WTC11 (cell line): ENCODE measurements around the gene TMEM207. TPM values are rescaled to one million over a fixed set of nuclear protein-coding genes. Genes with fewer than 3 reads are reported as not detected.

Experiments used
- ATAC-seq: fragments of 200-7000 bp; cut with Tn5 transposase; 2 replicates; pipeline ENCODE4 v1.10.0; 2021; ENCODE audit warnings: mild to moderate bottlenecking, moderate library complexity
- CTCF ChIA-PET: fragments of 300-600 bp; sonication (Branson Sonifier 250); formaldehyde crosslinking; loops from one replicate; lab custom pipeline; 2021; ENCODE audit warnings: antibody characterized with exemption; lab: Charles Lee
- POLR2A ChIA-PET: fragments of 350-600 bp; sonication (Branson Sonifier 250); formaldehyde crosslinking; loops from one replicate; lab custom pipeline; 2021; ENCODE audit warnings: antibody characterized with exemption; lab: Charles Lee
- DNase-seq: peaks from one replicate; pipeline ENCODE4 v3.0.0; 2021; ENCODE audit warnings: low spot score
- H3K27ac Mint-ChIP-seq: 2 replicates; pipeline ENCODE4 v1.8.0; 2021; ENCODE audit warnings: mixed read lengths
- H3K27me3 Mint-ChIP-seq: 2 replicates; pipeline ENCODE4 v1.8.0; 2021; ENCODE audit warnings: low read depth, mild to moderate bottlenecking, moderate library complexity, mixed read lengths
- H3K36me3 Mint-ChIP-seq: 2 replicates; pipeline ENCODE4 v1.8.0; 2021; ENCODE audit warnings: mixed read lengths
- H3K4me1 Mint-ChIP-seq: 2 replicates; pipeline ENCODE4 v1.8.0; 2022; ENCODE audit warnings: mixed read lengths
- H3K4me3 Mint-ChIP-seq: 2 replicates; pipeline ENCODE4 v1.8.0; 2021; ENCODE audit warnings: mild to moderate bottlenecking, moderate library complexity, mixed read lengths
- H3K9me3 Mint-ChIP-seq: 2 replicates; pipeline ENCODE4 v1.8.0; 2021; ENCODE audit warnings: mixed read lengths
- ELF4 ChIP-seq: sonication (generic); formaldehyde crosslinking; IDR thresholded peaks from 2 replicates; pipeline ENCODE4 v1.8.1; 2022; ENCODE audit warnings: low read depth, mild to moderate bottlenecking, moderate library complexity, missing genetic modification reagents
- FOXP1 ChIP-seq: sonication (generic); formaldehyde crosslinking; IDR thresholded peaks from 2 replicates; pipeline ENCODE4 v1.8.0; 2022; ENCODE audit warnings: missing genetic modification reagents, mild to moderate bottlenecking, moderate library complexity, borderline replicate concordance
- GRHL2 ChIP-seq: fragments of 250-450 bp; sonication (Bioruptor Pico); IDR thresholded peaks from 2 replicates; pipeline ENCODE4 v1.8.0; 2022; ENCODE audit warnings: mild to moderate bottlenecking, moderate library complexity; ENCODE audit not compliant: insufficient replicate concordance, severe bottlenecking
- IRF2 ChIP-seq: sonication (generic); formaldehyde crosslinking; IDR thresholded peaks from 2 replicates; pipeline ENCODE4 v1.8.0; 2022; ENCODE audit warnings: low read depth, missing genetic modification reagents, borderline replicate concordance
- JAZF1 ChIP-seq: fragments of 250-450 bp; sonication (Bioruptor Pico); IDR thresholded peaks from 2 replicates; pipeline ENCODE4 v1.9.0; 2021; ENCODE audit warnings: moderate library complexity, mild to moderate bottlenecking, inconsistent platforms
- MXD4 ChIP-seq: fragments of 250-450 bp; sonication (Bioruptor Pico); IDR thresholded peaks from 2 replicates; pipeline ENCODE4 v1.8.0; 2021; ENCODE audit warnings: mild to moderate bottlenecking, moderate library complexity, borderline replicate concordance
- NFATC4 ChIP-seq: fragments of 250-450 bp; sonication (Bioruptor Pico); IDR thresholded peaks from 2 replicates; pipeline ENCODE4 v1.9.0; 2021; ENCODE audit warnings: mild to moderate bottlenecking
- NFE2L1 ChIP-seq: sonication (generic); formaldehyde crosslinking; IDR thresholded peaks from 2 replicates; pipeline ENCODE4 v1.8.1; 2023; ENCODE audit warnings: missing genetic modification reagents
- PRDM15 ChIP-seq: sonication (generic); formaldehyde crosslinking; IDR thresholded peaks from 2 replicates; pipeline ENCODE4 v1.8.0; 2022; ENCODE audit warnings: missing genetic modification reagents
- SOX15 ChIP-seq: fragments of 250-450 bp; sonication (Bioruptor Pico); IDR thresholded peaks from 2 replicates; pipeline ENCODE4 v1.9.0; 2021; ENCODE audit warnings: mild to moderate bottlenecking
- SP1 ChIP-seq: sonication (generic); formaldehyde crosslinking; conservative IDR thresholded peaks from 2 replicates; pipeline ENCODE4 v1.8.1; 2022; ENCODE audit warnings: missing genetic modification reagents
- ZBTB43 ChIP-seq: sonication (generic); formaldehyde crosslinking; IDR thresholded peaks from 2 replicates; pipeline ENCODE4 v1.8.1; 2023; ENCODE audit warnings: mild to moderate bottlenecking, missing genetic modification reagents
- ZNF396 ChIP-seq: fragments of 250-450 bp; sonication (Bioruptor Pico); IDR thresholded peaks from 2 replicates; pipeline ENCODE4 v1.8.0; 2021; ENCODE audit warnings: mild to moderate bottlenecking, moderate library complexity, borderline replicate concordance
- ZNF425 ChIP-seq: fragments of 250-450 bp; sonication (Bioruptor Pico); conservative IDR thresholded peaks from 2 replicates; pipeline ENCODE4 v1.9.0; 2021; ENCODE audit warnings: mild to moderate bottlenecking
- total RNA-seq: library from RNA; stranded (reverse); gene quantifications from 3 replicates; pipeline ENCODE4 v1.2.3, GENCODE V29; 2021
- TF ChIP-seq, protein P1 (sequence below): fragments of 200-600 bp; IDR thresholded peaks from 2 replicates; pipeline ENCODE4 v1.8.0; 2022; ENCODE audit warnings: antibody characterized with exemption
- TF ChIP-seq, protein P2 (sequence below): fragments of 250-450 bp; sonication (Bioruptor Pico); IDR thresholded peaks from 2 replicates; pipeline ENCODE4 v2.1.2; 2022; ENCODE audit warnings: mild to moderate bottlenecking, moderate library complexity

TMEM207 gene
- total RNA-seq, 1 experiment from 2014 or later = not detected

DNA sequence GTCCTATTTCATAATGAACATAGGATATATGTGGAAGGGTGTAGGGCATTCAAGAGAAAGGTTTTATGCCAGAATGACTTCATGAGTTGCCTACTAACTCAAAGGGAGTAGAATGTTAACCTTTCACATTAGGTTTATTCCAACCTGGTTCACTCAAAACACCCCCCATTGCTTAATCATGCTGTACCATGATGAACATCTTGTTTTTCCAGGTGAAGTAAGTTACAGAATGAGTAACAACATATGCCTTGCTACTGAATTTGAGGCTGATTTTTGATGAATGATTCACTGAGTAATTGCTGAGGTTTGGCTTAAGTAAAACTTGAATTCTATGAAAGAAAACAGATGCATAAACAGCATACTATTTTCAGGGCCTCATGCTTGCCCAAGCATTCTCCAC is 67.6 kb downstream of the TMEM207 start:
- TF ChIP-seq FOXP1 (CRISPR knock-in tag) = no peak
- no peak for TF ChIP-seq NFE2L1
- TF ChIP-seq ELF4 (CRISPR knock-in tag) = no peak
- Mint-ChIP-seq H3K4me1 (peaks cover 12% of the 10 kb centered on the region), H3K36me3 (no peaks in the 10 kb centered on the region), H3K27me3 (no peaks in the 10 kb centered on the region), H3K9me3 (no peaks in the 10 kb centered on the region), H3K27ac (no peak overlapping the region), H3K4me3 (no peak overlapping the region)
- ChIA-PET CTCF (interaction anchor here (1.2 kb wide), 1 partner anchor 60 kb away, joined by 3 read pairs; the partner anchor contains the start of gene CLDN1), POLR2A (no interaction called here)
- DNase-seq = no peak
- no peak for ATAC-seq

GRCh38 chr3:190381441-190381840 is 68.3 kb downstream of the TMEM207 start:
- Mint-ChIP-seq H3K4me3 (no peak overlapping the region), H3K9me3 (no peaks in the 10 kb centered on the region), H3K4me1 (peaks cover 18% of the 10 kb centered on the region), H3K27ac (no peak overlapping the region), H3K36me3 (no peaks in the 10 kb centered on the region), H3K27me3 (no peaks in the 10 kb centered on the region)
- no peak for TF ChIP-seq SP1 (CRISPR knock-in tag)
- TF ChIP-seq, protein P1, sequence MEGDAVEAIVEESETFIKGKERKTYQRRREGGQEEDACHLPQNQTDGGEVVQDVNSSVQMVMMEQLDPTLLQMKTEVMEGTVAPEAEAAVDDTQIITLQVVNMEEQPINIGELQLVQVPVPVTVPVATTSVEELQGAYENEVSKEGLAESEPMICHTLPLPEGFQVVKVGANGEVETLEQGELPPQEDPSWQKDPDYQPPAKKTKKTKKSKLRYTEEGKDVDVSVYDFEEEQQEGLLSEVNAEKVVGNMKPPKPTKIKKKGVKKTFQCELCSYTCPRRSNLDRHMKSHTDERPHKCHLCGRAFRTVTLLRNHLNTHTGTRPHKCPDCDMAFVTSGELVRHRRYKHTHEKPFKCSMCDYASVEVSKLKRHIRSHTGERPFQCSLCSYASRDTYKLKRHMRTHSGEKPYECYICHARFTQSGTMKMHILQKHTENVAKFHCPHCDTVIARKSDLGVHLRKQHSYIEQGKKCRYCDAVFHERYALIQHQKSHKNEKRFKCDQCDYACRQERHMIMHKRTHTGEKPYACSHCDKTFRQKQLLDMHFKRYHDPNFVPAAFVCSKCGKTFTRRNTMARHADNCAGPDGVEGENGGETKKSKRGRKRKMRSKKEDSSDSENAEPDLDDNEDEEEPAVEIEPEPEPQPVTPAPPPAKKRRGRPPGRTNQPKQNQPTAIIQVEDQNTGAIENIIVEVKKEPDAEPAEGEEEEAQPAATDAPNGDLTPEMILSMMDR = no peak
- no peak for TF ChIP-seq ZBTB43
- TF ChIP-seq ZNF425 (CRISPR knock-in tag) = no peak
- no peak for TF ChIP-seq NFATC4 (CRISPR knock-in tag)
- no peak for TF ChIP-seq PRDM15 (CRISPR knock-in tag)
- TF ChIP-seq ZNF396 (CRISPR knock-in tag) = no peak
- no peak for TF ChIP-seq GRHL2
- ChIA-PET CTCF (interaction anchor here (1.2 kb wide), 1 partner anchor 59 kb away, joined by 3 read pairs; the partner anchor contains the start of gene CLDN1), POLR2A (no interaction called here)
- DNase-seq (no peak), ATAC-seq (no peak)

GRCh38 chr3:190380184-190380583 is 69.5 kb downstream of the TMEM207 start:
- no peak overlapping the region for H3K27ac Mint-ChIP-seq
- TF ChIP-seq MXD4 (CRISPR knock-in tag) = no peak
- TF ChIP-seq, protein P2, sequence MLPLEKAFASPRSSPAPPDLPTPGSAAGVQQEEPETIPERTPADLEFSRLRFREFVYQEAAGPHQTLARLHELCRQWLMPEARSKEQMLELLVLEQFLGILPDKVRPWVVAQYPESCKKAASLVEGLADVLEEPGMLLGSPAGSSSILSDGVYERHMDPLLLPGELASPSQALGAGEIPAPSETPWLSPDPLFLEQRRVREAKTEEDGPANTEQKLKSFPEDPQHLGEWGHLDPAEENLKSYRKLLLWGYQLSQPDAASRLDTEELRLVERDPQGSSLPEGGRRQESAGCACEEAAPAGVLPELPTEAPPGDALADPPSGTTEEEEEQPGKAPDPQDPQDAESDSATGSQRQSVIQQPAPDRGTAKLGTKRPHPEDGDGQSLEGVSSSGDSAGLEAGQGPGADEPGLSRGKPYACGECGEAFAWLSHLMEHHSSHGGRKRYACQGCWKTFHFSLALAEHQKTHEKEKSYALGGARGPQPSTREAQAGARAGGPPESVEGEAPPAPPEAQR (CRISPR knock-in tag) = no peak
- no peak for TF ChIP-seq IRF2 (CRISPR knock-in tag)
- no peak for TF ChIP-seq PRDM15 (CRISPR knock-in tag)
- TF ChIP-seq JAZF1 = no peak
- TF ChIP-seq SOX15 = no peak
- no peaks in the 10 kb centered on the region for H3K36me3 Mint-ChIP-seq
- H3K27me3 Mint-ChIP-seq = no peaks in the 10 kb centered on the region
- ChIA-PET CTCF (interaction anchor here (0.6 kb wide), 1 partner anchor 393 kb away, joined by 4 read pairs; no protein-coding TSS in a partner anchor), POLR2A (no interaction called here)
- no peak for ATAC-seq
- H3K4me3 Mint-ChIP-seq = no peak overlapping the region
- H3K4me1 Mint-ChIP-seq = peaks cover 29% of the 10 kb centered on the region
- H3K9me3 Mint-ChIP-seq = no peaks in the 10 kb centered on the region
- DNase-seq = no peak
